Lung (tissue), 16 donors: ENCODE measurements around the gene KLK14. TPM values are rescaled to one million over a fixed set of nuclear protein-coding genes. Genes with fewer than 3 reads are reported as not detected.

Experiments
- ATAC-seq: fragments of 200-7000 bp; cut with Tn5 transposase; one replicate; pipeline ENCODE4 v1.9.1; 2020; ENCODE audit warnings: moderate number of reproducible peaks; ENCODE audit not compliant: insufficient read depth, low FRiP score
- DNase-seq, 3 donors: peaks; one replicate each; pipeline ENCODE4 v3.0.0-alpha.2; 2013 to 2017
- H3K27ac ChIP-seq, 2 donors: one replicate each; pipeline ENCODE4 v1.5.1; 2013; ENCODE audit warnings: mild to moderate bottlenecking in 2 of 2, moderate library complexity in 2 of 2, control low read depth in 1 of 2, inconsistent platforms in 1 of 2, low read depth in 1 of 2, low read length in 1 of 2
- H3K27me3 ChIP-seq, 3 donors: one replicate each; pipeline ENCODE4 v1.5.1; 2013; ENCODE audit warnings: low read length in 2 of 3; ENCODE audit not compliant: control insufficient read depth in 3 of 3, insufficient read depth in 3 of 3
- H3K36me3 ChIP-seq, 4 donors: one replicate each; pipeline ENCODE4 v1.5.1; 2013; ENCODE audit warnings: low read length in 4 of 4, mild to moderate bottlenecking in 1 of 4, moderate library complexity in 1 of 4; ENCODE audit not compliant: control insufficient read depth in 4 of 4, insufficient read depth in 4 of 4
- H3K4me1 ChIP-seq, 5 donors: one replicate each; pipeline ENCODE4 v1.5.1; 2013; ENCODE audit warnings: low read length in 5 of 5, mild to moderate bottlenecking in 2 of 5, moderate library complexity in 1 of 5; ENCODE audit not compliant: control insufficient read depth in 5 of 5, insufficient read depth in 5 of 5
- H3K4me3 ChIP-seq: one replicate; pipeline ENCODE4 v1.5.1; 2013; ENCODE audit warnings: mild to moderate bottlenecking, control low read depth, moderate library complexity
- H3K9ac ChIP-seq, 2 donors: one replicate each; pipeline ENCODE4 v1.5.1; 2013; ENCODE audit warnings: low read length in 2 of 2, control low read depth in 1 of 2; ENCODE audit not compliant: insufficient read depth in 1 of 2
- H3K9me3 ChIP-seq, 4 donors: one replicate each; pipeline ENCODE4 v1.5.1; 2013; ENCODE audit warnings: low read length in 3 of 4, mild to moderate bottlenecking in 1 of 4, moderate library complexity in 1 of 4; ENCODE audit not compliant: control insufficient read depth in 4 of 4, insufficient read depth in 3 of 4
- WGBS, 2 donors: extraction: QIAGEN DNeasy Blood & Tissue Kit; methylation state at CpG; one replicate each; pipeline ENCODE4 v1.1.7; 2013; 5-methylcytosine and 5-hydroxymethylcytosine counted together
- long read RNA-seq, 5 donors: transcript quantifications; one replicate each; lab custom pipeline, GENCODE V29; 2026
- polyA plus RNA-seq, 2 donors: library from polyadenylated mRNA; stranded (reverse); fragments of 200-250 nt; gene quantifications; one replicate each; pipeline ENCODE4 v1.2.1, GENCODE V29; 2013
- total RNA-seq, 2 donors: library from RNA; depleted of rRNA in 1 of 2; stranded (reverse); fragments of >200 nt in 1 of 2; gene quantifications; one replicate each; pipeline ENCODE4 v1.2.1, GENCODE V29; 2014 to 2021
- TF ChIP-seq, protein P1 (sequence below): IDR thresholded peaks from 2 replicates; pipeline ENCODE4 v1.5.1; 2012; ENCODE audit warnings: mild to moderate bottlenecking; ENCODE audit errors: control extremely low read depth, extremely low read depth
- donor health status: control.
- donor health status: control.
- donor health status: Bipolar disorder and iron deficiency.
- donor health status: healthy.
- donor health status: DM: yes; HTN: yes; CAD: no.

The KLK14 gene, protein sequence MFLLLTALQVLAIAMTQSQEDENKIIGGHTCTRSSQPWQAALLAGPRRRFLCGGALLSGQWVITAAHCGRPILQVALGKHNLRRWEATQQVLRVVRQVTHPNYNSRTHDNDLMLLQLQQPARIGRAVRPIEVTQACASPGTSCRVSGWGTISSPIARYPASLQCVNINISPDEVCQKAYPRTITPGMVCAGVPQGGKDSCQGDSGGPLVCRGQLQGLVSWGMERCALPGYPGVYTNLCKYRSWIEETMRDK
- 1 to 10 TPM in 1 of 2 donors, under 1 TPM in 1; 0.46 to 3.9 TPM for total RNA-seq
- 1 to 10 TPM in 1 of 2 donors, under 1 TPM in 1; 0.49 to 1.3 TPM for polyA plus RNA-seq
- long read RNA-seq, donor 1, result 0 reads
- long read RNA-seq, donor 2, result 0 reads
- long read RNA-seq, donor 3, result 0 reads
- long read RNA-seq, donor 4, result 0 reads
- long read RNA-seq, donor 5, result 0 reads

DNA sequence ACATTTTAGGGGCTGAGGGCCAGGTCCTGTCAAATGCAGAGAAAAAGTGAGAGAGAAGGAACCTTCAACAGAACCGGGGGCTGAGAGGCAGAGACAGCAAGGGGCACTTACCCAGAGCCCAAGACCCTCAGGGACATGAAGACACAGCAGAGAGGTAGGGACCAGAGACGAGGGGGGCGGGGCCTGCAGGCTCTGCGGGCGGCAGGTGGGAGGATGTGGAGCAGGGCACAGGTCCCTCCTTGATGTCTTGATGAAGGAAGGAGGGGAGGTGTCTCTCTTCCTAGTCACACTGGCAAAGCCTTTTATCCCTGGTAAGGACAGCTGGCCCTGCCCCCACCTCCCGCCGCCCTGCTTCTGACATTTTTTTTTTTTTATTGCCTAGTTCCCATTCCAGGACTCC is at the start of gene KLK14:
KLK14 (minus strand) TSS at position 277 of the 400 bp plus-strand sequence; CDS start at position 4, 273 bp downstream.
- 34 to 49% methylated on average over 7 of the region's 7 CpGs for WGBS, 2 donors
- H3K9ac ChIP-seq, result no peak within 1 kb of the TSS
- peaks cover 0 to 1% (median 0%) of the 10 kb centered on the region in 4 donors for H3K9me3 ChIP-seq
- H3K27me3 ChIP-seq, result no peaks in the 10 kb centered on the region
- DNase-seq (no peak), ATAC-seq (no peak)
- H3K4me1 ChIP-seq, result no peaks in the 10 kb centered on the region
- TF ChIP-seq, protein P1, sequence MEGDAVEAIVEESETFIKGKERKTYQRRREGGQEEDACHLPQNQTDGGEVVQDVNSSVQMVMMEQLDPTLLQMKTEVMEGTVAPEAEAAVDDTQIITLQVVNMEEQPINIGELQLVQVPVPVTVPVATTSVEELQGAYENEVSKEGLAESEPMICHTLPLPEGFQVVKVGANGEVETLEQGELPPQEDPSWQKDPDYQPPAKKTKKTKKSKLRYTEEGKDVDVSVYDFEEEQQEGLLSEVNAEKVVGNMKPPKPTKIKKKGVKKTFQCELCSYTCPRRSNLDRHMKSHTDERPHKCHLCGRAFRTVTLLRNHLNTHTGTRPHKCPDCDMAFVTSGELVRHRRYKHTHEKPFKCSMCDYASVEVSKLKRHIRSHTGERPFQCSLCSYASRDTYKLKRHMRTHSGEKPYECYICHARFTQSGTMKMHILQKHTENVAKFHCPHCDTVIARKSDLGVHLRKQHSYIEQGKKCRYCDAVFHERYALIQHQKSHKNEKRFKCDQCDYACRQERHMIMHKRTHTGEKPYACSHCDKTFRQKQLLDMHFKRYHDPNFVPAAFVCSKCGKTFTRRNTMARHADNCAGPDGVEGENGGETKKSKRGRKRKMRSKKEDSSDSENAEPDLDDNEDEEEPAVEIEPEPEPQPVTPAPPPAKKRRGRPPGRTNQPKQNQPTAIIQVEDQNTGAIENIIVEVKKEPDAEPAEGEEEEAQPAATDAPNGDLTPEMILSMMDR, result no peak
- no peaks in the 10 kb centered on the region for H3K36me3 ChIP-seq
- H3K4me3 ChIP-seq, result no peak within 1 kb of the TSS
- H3K27ac ChIP-seq, result no peak within 1 kb of the TSS

DNA sequence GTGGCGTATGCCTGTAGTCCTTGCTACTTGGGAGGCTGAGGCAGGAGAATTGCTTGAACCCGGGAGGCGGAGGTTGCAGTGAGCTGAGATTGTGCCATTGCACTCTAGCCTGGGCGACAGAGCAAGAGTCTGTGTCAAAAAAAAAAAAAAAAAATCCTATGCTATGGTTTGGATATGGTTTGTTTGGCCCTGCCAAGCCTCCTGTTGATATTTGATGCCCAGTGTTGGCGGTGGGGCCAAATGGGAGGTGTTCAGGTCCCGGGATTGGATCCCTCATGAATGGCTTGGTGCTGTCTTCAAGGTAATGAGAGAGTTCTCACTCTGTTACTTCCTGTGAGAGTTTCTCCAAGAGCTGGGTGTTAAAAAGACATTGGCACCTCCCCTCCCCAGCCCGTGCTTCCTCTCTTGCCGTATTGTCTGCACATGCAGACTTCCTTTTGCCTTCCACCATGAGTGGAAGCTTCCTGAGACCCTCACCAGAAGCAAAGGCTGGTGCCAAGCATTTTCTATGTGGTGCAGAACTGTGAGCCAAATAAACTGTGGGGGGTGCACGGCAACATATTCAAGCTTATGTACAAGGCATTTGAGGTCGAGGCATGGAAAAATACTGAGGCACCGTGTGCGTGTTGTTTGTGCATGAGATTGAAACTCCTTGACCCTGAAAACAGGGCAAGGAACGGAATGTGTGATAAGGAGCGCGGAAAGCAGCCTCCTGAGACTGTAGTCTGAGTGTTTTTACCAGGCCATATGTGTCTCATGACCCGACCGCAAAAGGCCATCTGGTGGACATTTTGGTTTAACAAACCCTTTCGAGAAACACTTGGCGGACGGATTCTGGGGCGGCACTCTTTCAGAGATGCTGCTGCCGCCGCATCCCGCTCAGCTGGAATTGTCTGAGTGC is 49.3 kb upstream of the KLK14 start:
- Histone ChIP-seq H3K9ac (no peak overlapping the region), H3K27me3 (no peaks in the 10 kb centered on the region), H3K27ac (peak overlapping the region in 1 of 2 donors; percentile 85), H3K36me3 (no peaks in the 10 kb centered on the region), H3K4me1 (peaks cover 0 to 25% (median 17%) of the 10 kb centered on the region in 5 donors), H3K4me3 (no peak overlapping the region), H3K9me3 (no peaks in the 10 kb centered on the region)
- DNase-seq (peak; percentile 65 to 77 (median 69)), ATAC-seq (no peak)
- TF ChIP-seq, protein P1, result no peak
- WGBS, 2 donors, result 30 to 46% methylated on average over 24 of the region's 24 CpGs

DNA sequence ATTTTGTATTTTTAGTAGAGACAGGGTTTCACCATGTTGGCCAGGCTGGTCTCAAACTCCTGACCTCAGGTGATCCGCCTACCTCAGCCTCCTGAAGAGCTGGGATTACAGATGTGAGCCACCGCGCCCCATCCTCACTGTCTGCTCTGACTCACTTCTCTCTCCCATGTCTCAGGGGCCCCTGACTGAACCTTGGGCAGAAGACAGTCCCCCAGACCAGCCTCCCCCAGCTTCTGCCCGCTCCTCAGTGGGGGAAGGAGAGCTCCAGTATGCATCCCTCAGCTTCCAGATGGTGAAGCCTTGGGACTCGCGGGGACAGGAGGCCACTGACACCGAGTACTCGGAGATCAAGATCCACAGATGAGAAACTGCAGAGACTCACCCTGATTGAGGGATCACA is 47.0 kb upstream of the KLK14 start:
- no peak for DNase-seq
- Histone ChIP-seq H3K4me3 (no peak overlapping the region), H3K27me3 (no peaks in the 10 kb centered on the region), H3K4me1 (peaks cover 0 to 28% (median 17%) of the 10 kb centered on the region in 5 donors), H3K9ac (no peak overlapping the region), H3K36me3 (no peaks in the 10 kb centered on the region), H3K27ac (no peak overlapping the region), H3K9me3 (no peaks in the 10 kb centered on the region)
- ATAC-seq, result no peak
- 91 to 95% methylated on average over 8 of the region's 8 CpGs for WGBS, 2 donors
- TF ChIP-seq, protein P1, result no peak
